GM18511 (cell line): ENCODE data around the gene NCAPH2.
"Not testable (repeated sequence)": the region's sequence is repeated elsewhere in the genome, so short reads cannot be mapped to it uniquely, and the experiment has no call there.

Source experiments
- ATAC-seq: cut with Tn5 transposase; IDR thresholded peaks from one replicate; pipeline ENCODE4 v1.9.1; 2021; ENCODE audit warnings: mild to moderate bottlenecking, moderate library complexity; ENCODE audit not compliant: unreplicated experiment

Gene NCAPH2

DNA sequence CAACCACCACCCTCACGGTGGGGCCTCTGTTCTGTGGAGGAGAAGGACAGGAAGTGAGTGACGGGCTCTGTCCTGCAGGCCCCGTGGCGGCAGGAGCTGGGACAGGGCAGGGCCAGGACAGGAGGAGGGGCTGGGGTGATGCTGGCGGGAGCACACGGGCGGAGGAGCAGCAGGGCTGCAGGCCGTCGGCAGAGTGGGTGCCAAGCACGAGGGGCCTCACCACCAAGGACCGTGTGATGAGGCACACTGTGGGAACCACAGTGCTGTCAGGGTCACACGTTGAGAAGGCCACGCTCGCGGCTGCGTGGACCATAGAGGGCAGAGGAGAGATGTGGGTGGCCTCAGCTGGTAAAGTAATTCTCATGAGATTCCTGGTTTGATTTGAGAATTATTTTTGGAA is 8.9 kb downstream of the NCAPH2 start:
- ATAC-seq, result no peak

DNA sequence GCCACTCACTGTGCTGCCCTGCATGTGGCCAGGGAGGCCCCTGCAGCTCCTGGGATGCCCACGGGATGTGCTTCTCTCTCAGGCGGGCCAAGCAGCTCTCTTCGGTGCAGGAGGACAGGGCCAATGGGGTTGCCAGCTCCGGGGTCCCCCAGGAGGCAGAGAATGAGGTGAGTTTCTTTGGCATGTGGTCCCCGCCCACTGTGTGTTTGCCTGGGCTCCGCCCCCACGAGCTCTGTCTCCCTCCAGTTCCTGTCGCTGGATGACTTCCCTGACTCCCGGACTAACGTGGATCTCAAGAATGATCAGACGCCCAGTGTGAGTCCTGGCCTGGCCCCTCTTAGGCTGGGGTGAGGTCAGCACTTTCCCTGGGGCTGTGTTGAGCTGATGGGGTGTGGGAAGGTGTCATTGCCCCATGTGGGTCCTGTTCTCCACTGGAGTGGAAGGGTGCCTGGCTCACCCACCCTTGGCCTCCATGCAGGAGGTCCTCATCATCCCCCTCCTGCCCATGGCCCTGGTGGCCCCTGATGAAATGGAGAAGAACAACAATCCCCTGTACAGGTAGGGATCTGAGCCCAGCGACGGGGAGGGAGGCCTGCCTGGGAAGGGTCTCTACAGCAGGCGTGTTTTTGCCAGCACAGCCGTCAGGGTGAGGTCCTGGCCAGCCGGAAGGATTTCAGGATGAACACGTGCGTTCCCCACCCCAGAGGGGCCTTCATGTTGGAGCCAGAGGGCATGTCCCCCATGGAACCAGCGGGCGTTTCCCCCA is 9.7 kb downstream of the NCAPH2 start:
- no peak for ATAC-seq

DNA sequence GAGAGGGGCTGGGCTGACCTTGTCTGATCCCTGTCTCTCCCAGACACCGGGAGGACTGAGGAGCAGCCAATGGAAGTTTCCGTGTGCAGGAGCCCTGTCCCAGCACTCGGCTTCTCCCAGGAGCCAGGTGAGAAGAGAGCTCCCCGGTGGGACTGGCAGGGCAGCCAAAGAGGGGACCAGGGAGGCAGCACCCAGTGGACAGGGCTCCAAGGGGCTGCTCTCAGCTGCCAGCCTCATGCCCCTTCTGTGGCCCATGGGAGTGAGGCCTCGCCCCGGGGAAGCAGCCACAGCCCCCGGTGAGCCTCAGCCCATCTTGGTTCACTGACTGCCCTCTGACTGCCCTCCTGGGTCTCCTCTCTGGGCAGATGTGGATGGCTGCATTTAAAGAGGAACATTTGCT is 10.6 kb downstream of the NCAPH2 start:
- no peak for ATAC-seq

DNA sequence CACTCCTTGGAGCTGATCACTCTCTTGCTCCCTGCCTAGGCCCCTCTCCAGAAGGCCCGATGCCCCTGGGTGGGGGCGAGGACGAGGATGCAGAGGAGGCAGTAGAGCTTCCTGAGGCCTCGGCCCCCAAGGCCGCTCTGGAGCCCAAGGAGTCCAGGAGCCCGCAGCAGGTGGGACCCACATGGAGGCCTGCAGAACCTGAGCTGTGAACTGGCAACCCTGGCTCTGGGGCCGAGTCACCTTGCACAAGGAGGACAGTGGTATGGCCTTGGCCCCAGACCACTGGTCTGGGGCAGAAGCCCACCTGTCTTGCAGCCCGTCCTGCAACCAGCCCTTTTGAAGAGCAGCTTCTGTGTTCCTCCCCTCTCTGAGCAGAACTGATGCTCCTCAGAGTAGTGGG is 11.1 kb downstream of the NCAPH2 start:
- no peak for ATAC-seq

DNA sequence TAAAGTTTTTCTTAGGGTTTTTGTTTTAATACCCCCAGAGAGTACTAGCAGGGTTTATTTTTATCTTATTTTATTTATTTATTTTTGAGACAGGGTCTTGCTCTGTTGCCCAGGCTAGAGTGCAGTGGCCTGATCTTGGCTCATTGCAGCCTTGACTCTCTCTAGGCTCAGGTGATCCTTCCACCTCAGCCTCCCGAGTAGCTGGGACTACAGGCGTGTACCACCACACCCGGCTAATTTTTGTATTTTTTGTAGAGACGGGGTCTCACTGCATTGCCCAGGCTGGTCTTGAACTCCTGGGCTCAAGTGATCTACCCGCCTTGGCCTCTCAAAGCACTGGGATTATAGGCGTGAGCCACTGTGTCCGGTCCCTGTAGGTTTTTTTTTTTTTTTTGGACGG is 12.2 kb downstream of the NCAPH2 start:
- ATAC-seq, result not testable (repeated sequence)

DNA sequence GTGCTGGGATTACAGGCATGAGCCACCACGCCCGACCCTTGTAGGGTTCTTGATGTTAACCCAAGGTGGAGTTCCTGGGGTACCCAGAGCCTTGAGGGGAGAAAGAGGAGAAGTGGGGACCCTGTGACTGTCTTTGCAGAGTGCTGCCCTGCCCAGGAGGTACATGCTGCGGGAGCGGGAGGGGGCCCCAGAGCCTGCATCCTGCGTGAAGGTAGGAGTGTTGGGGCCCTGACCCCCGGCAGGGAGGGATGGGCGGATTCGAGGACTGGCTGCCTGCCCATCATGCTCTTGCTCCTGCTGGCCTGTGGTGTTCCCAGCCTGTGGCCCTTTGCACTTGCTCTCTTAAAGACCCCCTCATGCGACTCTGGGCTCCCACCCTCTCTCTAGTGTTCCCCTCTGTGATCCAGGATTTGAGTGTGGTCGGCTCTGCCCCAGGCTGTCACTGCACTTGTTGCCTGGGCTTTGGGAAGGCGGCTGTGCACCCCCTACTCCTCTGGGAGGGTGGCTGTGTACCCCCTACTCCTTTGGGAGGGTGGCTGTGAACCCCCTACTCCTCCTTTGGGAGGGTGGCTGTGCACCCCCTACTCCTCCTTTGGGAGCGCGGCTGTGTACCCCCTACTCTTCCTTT is 12.9 kb downstream of the NCAPH2 start:
- ATAC-seq, result no peak

DNA sequence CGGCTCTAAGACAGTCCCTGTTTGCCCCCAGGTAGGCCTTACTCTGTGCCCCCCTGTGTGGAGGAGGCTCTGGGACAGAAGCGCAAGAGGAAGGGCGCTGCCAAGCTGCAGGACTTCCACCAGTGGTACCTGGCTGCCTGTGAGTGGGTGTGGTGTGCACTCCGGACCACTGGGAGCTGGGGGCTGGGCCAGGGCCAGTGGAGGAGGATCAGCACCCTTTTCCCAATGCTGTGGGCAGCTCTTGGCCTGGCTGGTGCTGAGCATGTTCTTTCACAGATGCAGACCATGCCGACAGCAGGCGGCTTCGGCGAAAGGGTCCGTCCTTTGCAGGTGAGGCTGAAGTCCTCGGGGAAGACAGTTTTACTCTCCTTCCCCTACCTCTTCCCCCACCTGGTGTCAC is 13.7 kb downstream of the NCAPH2 start:
- no peak for ATAC-seq

DNA sequence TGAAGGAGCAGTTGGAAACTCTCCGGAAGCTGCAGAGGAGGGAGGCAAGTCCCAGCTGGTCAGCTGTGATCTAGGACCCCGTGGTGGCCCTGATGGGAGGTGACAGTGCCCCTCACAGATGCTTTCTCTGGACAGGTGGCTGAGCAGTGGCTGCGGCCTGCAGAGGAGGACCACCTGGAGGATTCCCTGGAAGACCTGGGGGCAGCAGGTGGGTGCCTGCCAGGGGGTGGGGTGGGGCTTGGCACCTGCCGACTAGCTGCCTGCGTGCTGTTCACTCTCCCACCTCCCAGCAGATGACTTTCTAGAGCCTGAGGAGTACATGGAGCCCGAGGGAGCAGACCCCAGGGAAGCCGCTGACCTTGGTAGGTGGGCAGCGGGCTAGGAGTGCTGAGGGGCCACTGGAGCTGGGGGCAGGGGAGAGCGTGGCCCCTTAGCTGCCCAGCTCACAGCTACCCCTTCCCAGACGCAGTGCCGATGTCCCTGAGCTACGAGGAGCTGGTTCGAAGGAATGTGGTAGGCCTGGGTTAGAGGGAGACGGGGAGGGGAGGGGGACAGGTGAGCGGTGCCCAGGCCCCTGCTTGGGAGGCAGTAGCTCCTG is 14.3 kb downstream of the NCAPH2 start:
- no peak for ATAC-seq

DNA sequence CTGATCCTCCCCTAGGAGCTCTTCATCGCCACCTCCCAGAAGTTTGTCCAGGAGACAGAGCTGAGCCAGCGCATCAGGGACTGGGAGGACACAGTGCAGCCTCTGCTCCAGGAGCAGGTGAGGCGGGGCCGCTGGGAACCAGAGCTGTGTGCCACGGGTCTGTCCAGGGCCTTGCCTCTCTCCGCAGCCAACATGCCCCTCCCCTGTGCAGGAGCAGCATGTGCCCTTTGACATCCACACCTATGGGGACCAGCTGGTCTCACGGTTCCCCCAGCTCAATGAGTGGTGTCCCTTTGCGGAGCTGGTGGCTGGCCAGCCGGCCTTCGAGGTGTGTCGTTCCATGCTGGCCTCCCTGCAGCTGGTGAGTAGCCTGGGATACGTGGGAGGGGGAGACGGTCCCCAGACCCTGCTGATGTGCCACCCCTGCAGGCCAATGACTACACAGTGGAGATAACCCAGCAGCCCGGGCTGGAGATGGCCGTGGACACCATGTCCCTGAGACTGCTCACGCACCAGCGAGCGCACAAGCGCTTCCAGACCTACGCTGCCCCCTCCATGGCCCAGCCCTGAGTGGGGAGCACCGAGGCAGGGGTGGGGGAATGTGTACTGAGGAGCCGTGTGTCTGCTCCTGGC is 14.9 kb downstream of the NCAPH2 start:
- ATAC-seq, result no peak

DNA sequence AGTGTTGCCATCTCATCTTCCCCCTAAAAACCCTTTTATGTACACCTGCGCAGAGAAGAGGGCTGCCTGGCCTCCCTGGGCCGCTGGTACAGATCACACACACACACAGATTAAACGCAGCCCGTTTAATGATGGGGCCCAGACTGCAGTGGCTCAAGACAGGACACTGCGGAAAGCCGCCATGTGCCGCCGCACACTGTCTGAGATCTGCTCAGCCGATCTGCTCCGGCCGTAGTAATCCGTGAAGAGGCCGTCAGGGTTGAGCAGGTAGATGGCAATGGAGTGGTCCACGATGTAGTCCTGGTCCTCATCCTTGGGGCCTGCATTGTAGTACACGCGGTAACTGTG is 15.4 kb downstream of the NCAPH2 start:
- no peak for ATAC-seq

DNA sequence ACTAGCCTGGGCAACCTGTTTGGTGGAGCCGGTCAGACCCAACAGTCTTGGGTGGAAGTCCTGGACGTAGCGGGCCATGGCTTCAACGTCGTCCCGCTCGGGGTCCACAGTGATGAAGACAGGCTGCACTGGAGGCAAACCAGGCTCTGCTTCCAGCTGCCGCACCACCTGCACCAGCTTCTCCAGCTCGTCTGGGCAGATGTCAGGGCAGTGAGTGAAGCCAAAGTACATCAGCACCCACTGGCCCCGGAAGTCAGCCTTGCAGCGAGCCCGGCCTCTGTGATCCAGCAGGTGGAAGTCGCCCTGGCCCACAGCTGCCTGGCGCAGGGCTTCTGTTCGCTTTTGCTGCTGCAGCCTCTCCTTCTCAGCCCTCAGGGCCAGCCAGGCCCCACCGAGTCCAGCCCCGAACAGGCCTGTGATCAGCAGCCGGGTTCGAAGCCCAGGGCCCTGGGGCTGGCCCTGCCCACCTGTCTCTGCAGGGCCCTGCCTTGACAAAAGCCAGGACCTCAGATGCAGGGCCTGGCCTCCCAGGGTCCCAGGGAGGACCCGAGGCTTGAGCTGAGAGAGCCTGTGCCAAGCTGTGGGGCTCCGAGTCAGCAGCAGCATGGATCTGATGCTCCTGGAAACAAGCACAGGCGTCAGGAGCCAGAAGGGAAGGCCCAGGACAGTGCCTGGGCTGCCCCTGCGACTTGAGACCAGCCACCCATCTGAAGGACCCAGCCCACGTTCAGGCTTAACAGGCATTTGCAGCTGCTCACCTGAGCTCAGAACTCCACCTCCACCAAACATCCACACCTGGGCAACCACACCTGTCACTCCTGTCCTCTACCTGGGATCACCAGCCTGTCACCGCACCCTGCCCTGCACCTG is 16.0 kb downstream of the NCAPH2 start:
- no peak for ATAC-seq

DNA sequence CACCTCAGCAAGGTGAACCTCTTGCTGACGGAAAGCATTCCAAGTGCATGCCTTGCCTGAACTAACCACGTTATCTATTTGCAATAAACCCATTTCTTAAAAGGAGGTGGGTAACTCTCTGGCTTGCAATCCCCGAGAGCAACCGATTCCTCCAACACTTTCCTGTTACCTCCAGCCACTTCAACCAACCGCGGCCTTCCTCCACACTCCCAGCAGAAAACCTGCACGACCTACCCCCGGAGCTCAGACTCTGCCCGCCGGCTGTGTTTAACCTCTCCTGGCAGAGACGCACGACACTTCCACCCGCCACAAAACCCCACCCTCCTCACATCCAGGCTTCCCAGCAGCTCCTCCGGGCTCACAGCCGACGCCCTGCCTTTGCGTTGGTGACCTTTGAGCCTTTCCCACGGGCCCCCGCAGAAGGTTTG is 16.7 kb downstream of the NCAPH2 start:
- ATAC-seq, result no peak

DNA sequence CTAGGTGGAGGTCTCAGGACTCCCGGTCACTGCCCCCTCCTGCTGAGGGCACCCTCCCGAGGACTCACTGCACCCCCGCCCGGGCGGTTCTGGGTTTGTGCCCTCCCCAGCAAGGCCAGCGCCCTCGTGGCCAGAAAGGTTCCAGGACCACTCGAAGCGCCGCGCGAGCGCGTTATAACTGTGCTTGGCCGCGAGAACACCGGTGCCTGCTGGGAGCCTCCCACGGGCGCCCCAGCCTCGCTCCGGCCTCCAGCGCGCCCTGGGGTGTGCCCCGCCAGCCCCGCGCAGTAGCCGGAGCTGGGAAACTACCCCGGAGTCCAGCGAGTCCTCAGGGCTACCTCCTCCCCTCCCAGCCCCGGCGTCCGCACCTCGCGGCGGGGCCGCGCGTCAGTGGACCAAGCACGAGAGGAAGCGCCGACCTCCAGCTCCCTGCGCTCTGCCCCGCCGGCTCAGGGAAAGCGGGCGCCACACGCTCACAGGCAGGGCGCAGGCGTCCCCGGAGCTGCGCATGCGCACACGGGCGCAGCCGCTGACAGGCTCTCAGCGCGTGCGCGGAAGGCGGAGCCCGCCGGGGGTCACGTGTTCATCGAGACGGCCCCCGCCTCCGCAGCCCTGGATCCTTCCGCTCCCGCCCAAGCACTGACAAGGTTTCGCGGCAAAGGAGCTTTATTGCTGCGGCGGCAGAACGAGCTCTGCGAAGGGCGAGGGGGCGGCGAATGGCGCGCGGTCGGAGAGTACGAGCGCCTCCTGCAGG is 17.3 kb downstream of the NCAPH2 start, which contains the start of gene SCO2:
Gene SCO2, minus strand, starts transcription at position 495 of the 754 bp plus-strand sequence. CDS start 1,187 bp downstream, outside the sequence.
- peak; percentile 48 for ATAC-seq

DNA sequence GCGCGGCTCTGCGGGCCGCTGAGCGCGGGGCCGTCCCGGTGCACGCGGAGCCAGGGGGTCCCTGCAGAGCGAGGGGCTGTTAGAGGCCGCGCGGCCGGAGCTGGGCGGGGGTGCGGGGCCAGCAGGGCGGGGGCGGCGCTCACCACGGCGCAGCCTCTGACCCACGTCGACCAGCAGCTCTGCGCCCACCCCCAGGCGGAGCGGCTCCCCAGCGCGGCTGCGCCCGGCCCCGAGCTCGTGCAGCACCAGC is 17.8 kb downstream of the NCAPH2 start:
- ATAC-seq, result no peak

DNA sequence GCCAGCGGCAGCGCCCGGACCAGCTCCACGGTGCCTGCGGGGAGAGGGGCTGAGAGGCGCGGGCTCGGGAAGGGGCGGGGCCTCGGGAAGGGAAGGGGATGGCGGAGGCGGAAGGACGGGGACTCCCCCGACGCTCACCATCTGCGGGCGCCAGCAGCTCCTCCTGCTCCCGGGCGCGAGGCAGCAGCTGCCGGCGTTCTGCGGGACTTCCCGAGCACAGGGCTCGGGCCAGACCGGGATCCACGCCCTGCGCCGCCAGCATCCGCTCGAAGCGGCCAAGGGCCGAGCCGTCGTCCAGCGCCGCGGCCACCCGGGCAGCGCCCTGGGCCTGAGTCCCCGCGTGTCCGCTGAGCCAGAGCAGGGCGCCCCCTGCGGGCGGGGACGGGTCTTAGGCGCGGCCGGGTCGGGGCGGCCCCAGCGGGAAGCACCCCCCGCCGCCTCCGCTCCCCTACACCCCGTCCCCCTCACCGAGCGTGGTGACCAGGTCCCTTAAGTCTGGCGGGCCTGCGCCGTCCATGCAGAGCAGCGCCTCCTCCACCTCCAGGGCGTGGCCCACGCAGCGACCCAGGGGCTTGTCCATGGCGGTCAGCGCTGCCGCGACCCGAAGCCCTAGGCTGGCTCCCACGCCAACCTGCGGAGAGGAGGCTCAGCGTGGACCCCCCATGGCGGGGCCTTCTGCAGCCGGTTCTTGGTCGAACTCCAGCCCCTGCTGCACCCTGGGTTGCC is 18.2 kb downstream of the NCAPH2 start:
- peak; percentile 37 for ATAC-seq

DNA sequence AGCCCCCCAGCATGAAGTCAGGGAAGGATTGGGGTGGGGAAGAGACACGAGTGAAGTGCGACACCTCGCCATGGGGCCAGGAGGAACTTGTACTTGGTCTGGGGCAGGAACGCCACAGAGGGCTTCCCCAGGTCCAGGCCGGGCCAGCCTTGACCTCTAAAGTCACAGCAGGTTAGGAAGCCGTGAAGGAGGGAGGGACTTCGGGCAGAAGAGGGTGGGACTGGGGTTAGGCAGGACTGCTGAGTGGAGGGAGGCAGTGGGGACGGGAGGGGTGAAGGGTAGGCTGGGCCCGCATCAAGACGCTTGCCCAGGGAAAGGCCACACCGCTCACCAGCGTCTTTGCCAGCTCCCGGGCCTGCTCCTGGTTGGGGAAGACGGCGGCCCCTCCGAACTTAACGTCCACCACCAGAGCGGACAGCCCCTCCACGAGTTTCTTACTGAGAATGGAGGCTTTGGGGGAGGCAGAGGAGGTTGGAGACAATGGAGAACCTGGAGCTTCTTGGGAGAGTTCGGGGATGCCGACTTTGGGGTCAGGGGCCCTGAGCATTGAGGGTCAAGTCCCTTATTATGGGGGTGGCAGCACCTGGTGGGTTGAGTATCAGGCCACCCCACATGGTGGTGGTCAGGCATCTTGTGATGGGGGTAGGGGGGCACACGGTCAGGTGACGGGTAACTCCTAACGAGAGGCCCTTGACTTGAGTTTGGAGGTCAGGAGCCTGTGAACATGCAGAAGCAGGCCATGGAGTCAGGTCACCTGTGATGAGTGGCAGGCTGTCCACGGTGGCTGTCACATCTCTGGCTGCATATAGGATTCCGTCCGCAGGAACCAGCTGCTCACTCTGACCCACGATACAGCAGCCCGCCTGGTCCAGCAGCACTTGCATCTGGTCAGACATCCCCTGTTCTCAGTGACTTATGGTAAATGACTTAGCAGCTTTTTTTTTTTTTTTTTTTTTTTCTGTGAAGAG is 19.1 kb downstream of the NCAPH2 start:
- ATAC-seq, result no peak

DNA sequence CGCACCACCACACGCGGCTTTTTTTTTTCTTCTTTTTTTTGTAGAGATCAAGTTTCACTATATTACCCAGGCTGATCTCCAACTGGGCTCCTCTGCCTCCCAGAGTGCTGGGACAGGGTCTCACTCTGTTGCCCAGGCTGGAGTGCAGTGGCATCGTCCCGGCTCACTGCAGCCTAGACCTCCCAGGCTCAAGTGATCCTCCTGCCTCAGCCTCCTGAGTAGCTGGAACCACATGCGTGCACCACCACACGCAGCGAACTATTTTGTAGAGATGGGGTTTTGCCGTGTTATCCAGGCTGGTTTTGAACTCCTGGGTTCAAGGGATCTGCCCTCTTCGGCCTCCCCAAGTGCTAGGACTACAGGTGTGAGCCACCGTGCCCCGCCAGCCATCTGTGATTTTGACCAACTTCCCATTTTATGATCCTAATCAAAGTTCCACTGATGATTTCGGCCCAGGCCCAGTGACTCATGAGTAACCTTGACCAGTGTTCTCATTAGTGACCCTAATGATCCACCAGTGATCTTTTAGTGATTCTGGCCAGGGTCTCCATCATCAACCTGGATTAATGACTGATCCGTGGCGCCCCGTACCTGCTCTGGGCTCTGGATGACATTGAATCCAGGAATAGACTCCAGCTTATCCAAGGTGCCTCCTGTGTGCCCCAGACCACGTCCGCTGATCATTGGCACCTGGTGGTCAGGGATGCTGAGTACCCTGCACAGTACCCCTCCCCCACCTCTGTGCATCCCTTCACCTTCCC is 20.1 kb downstream of the NCAPH2 start:
- ATAC-seq, result no peak
